GM03348 (cell line): ENCODE measurements around the gene SPG7.

Source experiments
- DNase-seq: peaks from one replicate; pipeline ENCODE4 v3.0.0; 2012; ENCODE audit warnings: low spot score

SPG7 gene

GRCh38 chr16:89600427-89600826 lies 92.2 kb downstream of the SPG7 start:
- DNase-seq: no peak

- DNase-seq: no peak
Observed at GRCh38 chr16:89600956-89601355, 92.8 kb downstream of the SPG7 start.

- DNase-seq: no peak
Observed at GRCh38 chr16:89601906-89602272, 93.7 kb downstream of the SPG7 start.

- DNase-seq: peak; percentile 92
Observed at GRCh38 chr16:89602273-89602951, 94.2 kb downstream of the SPG7 start.

GRCh38 chr16:89602952-89603590 lies 94.9 kb downstream of the SPG7 start:
- no peak for DNase-seq

GRCh38 chr16:89604764-89605163 lies 96.6 kb downstream of the SPG7 start:
- no peak for DNase-seq

- no peak for DNase-seq
Observed at GRCh38 chr16:89605186-89605970, 97.2 kb downstream of the SPG7 start.

- no peak for DNase-seq
Observed at GRCh38 chr16:89606006-89606405, 97.8 kb downstream of the SPG7 start.
